GM12872 (cell line): ENCODE data around the gene RPS8.

Source experiments
- CTCF ChIP-seq: IDR thresholded peaks from 3 replicates; pipeline ENCODE4 v1.5.1; 2011; ENCODE audit warnings: low read depth, mild to moderate bottlenecking, low read length, moderate library complexity; ENCODE audit not compliant: insufficient read depth

The RPS8 gene

GRCh38 chr1:44790968-44791801, 15.8 kb downstream of the RPS8 start:
- TF ChIP-seq CTCF: no peak

GRCh38 chr1:44792736-44793502, 17.6 kb downstream of the RPS8 start:
- no peak for TF ChIP-seq CTCF

- TF ChIP-seq CTCF: no peak
These were observed 23.4 kb downstream of the RPS8 start for GRCh38 chr1:44798481-44799365.

GRCh38 chr1:44799770-44800584, 24.6 kb downstream of the RPS8 start, which contains the start of gene PLK3:
PLK3 (plus strand) TSS chr1:44800377; CDS start chr1:44800464, 87 bp downstream.
- peak; percentile 87 for TF ChIP-seq CTCF

- no peak for TF ChIP-seq CTCF
These were observed 26.4 kb downstream of the RPS8 start for GRCh38 chr1:44801491-44802305.

GRCh38 chr1:44802306-44803061, 27.1 kb downstream of the RPS8 start:
- TF ChIP-seq CTCF: no peak
